C4-2B (cell line): Measurements from ENCODE around the gene MDK.
"Not testable (repeated sequence)": the region's sequence is repeated elsewhere in the genome, so short reads cannot be mapped to it uniquely, and the experiment has no call there.

Source experiments
- H3K27ac ChIP-seq: fragments of 450-650 bp; 2 replicates; pipeline ENCODE4 v1.5.1; 2017
- CTCF ChIP-seq: fragments of 450-650 bp; conservative IDR thresholded peaks from 2 replicates; pipeline ENCODE4 v1.5.1; 2017; ENCODE audit warnings: mild to moderate bottlenecking
- ZFX ChIP-seq: fragments of 450-650 bp; IDR thresholded peaks from 2 replicates; pipeline ENCODE4 v1.6.1; 2017

MDK gene

DNA sequence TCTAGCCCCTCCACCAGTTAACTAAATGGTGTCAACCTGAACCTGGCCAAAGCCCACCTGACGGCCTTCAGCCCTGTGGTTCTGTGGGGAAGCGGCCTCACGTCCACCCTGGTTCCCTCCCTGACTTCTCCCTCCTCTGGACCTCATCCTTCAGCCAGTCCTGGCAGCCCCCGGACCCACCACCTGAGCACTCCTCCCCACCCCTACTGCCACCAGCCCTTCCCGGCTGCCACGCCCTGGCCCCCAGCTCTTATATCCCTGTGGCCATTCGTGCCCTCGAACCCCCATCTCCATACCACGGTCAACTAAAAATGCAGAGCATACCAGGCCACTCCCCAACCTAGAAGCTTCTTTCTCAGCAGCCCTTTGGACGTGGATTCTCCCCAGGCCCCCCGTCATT is 4.2 kb upstream of the MDK start:
- H3K27ac ChIP-seq: no peak overlapping the region
- no peak for TF ChIP-seq CTCF
- no peak for TF ChIP-seq ZFX

DNA sequence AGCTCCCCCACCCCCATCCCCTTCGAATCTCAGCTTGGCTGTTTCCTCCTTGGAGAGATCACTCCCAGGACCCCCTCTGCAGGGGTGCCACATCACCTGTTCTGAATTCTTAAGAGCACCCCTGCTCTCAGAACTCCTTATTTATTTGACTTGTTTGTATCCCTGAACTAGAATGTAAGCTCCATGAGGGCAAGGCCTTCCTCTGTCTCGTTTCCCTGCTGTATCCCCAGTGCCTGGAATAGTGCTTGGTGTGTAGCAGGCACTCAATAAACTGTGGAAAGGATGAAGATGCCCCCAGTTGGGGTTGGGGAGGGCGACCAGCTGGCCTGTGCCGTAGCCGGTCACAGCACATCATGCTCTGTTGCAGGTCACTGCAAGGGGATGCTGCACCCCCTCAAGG is 3.6 kb upstream of the MDK start:
- H3K27ac ChIP-seq: no peak overlapping the region
- TF ChIP-seq ZFX (no peak), CTCF (no peak)

DNA sequence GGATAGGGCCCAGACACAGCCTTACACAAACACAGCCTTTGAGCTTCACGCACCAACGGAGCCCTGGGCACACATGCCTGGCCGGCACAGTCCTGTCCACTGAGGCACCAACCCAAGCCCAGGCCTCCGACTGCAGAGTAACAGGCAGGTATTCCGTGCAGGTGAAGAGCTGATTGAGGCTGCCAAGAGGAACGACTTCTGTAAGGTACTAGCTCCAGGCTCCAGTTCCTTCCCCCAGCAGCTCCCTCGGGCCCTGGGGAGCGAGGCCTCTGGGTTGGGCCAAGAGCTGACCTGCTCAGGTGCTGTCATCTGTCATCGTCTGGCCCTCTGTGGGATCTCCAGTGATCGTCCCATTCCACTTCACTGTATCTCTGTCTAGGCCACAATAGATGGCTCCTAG is 3.2 kb upstream of the MDK start:
- no peak overlapping the region for H3K27ac ChIP-seq
- TF ChIP-seq ZFX: no peak
- no peak for TF ChIP-seq CTCF

GRCh38 chr11:46378811-46379481 is 2.5 kb upstream of the MDK start:
- TF ChIP-seq ZFX (no peak), CTCF (no peak)
- H3K27ac ChIP-seq: no peak overlapping the region

GRCh38 chr11:46379482-46380293 is 1.8 kb upstream of the MDK start:
- H3K27ac ChIP-seq: not testable (repeated sequence)

GRCh38 chr11:46380340-46381047 is 975 bp upstream of the MDK start:
- no peak overlapping the region for H3K27ac ChIP-seq
- no peak for TF ChIP-seq ZFX
- no peak for TF ChIP-seq CTCF

GRCh38 chr11:46381819-46382645 is 563 bp downstream of the MDK start:
- TF ChIP-seq CTCF: no peak
- peak; percentile 35; the same call in 1 of the 2 replicates for TF ChIP-seq ZFX
- H3K27ac ChIP-seq: peak overlapping the region; percentile 41
